Adrenal gland (tissue), 12 donors: ENCODE results near the gene IKZF3. TPM values are rescaled to one million over a fixed set of nuclear protein-coding genes. Genes with fewer than 3 reads are reported as not detected.

Experiments
- DNase-seq, 7 donors: peaks; one replicate each; pipeline ENCODE4 v3.0.0-alpha.2; 2019 to 2020
- H3K27ac ChIP-seq, 5 donors: fragments of 200-600 bp; sonication (generic) in 4 of 5; 1 replicate in 3 of 5; 2 replicates in 2 of 5; pipeline versions ENCODE4 v1.5.1 to v1.8.0; 2016 to 2020; ENCODE audit warnings: mild to moderate bottlenecking in 1 of 5
- H3K27me3 ChIP-seq: fragments of 200-600 bp; 2 replicates; pipeline ENCODE4 v1.8.0; 2021
- H3K36me3 ChIP-seq, 2 donors: fragments of 200-600 bp; replicated peaks in 1 of 2; 1 replicate in 1 of 2; 2 replicates in 1 of 2; pipeline versions ENCODE4 v1.5.1 to v1.8.0; 2018 to 2022
- H3K4me1 ChIP-seq, 2 donors: fragments of 200-600 bp; replicated peaks in 1 of 2; 1 replicate in 1 of 2; 2 replicates in 1 of 2; pipeline versions ENCODE4 v1.5.1 to v1.8.0; 2018 to 2021
- H3K4me3 ChIP-seq, 4 donors: fragments of 200-600 bp; sonication (generic) in 3 of 4; one replicate each; pipeline ENCODE4 v1.5.1; 2016 to 2018
- H3K9me3 ChIP-seq, 3 donors: fragments of 200-600 bp; sonication (generic) in 1 of 3; replicated peaks in 1 of 3; 1 replicate in 2 of 3; 2 replicates in 1 of 3; pipeline versions ENCODE4 v1.5.1 to v1.8.0; 2016 to 2021
- POLR2A ChIP-seq, 2 donors: fragments of 450-650 bp; IDR thresholded peaks; one replicate each; pipeline ENCODE4 v1.6.1; 2017; ENCODE audit warnings: antibody characterized with exemption in 2 of 2, mild to moderate bottlenecking in 2 of 2, moderate library complexity in 1 of 2
- WGBS, 4 donors: extraction: QIAGEN DNeasy Blood & Tissue Kit in 2 of 4; methylation state at CpG; one replicate each; pipeline versions ENCODE4 v1.1.5 to v1.1.7; 2013 to 2017; 5-methylcytosine and 5-hydroxymethylcytosine counted together
- intact Hi-C, 2 donors: fragments of 100-400 bp; cut with DNase I; formaldehyde crosslinking; loops; one replicate each; pipeline versions ENCODE4 v1.14.1 to v1.15.0; 2022 to 2023
- polyA plus RNA-seq, 3 donors: library from polyadenylated mRNA; stranded (reverse); fragments of 200-250 nt in 2 of 3; fragments of 350-450 nt in 1 of 3; fragmentation: Illumina TruSeq in 1 of 3; extraction: RNeasy Lipid Tissue Mini Kit (QIAGEN cat#74804) in 1 of 3; gene quantifications; one replicate each; pipeline ENCODE4 v1.2.3, GENCODE V29; 2013 to 2014
- total RNA-seq, 9 donors: library from RNA; depleted of rRNA in 4 of 9; stranded (reverse); fragments of >200 nt in 4 of 9; fragments of 120-200 nt in 1 of 9; fragmentation: NEBNext Ultra II Directional in 1 of 9; extraction: Animal tissue kit (Norgen Biotek cat#: 25700) in 1 of 9; gene quantifications; one replicate each; pipeline versions ENCODE4 v1.1.0 to v1.2.4, GENCODE V29; 2013 to 2023
- TF ChIP-seq, protein P1 (sequence below), 6 experiments: fragments of 450-650 bp in 4 of 6; fragments of 200-600 bp in 2 of 6; sonication (generic) in 1 of 6; IDR thresholded peaks; 1 replicate in 5 of 6; 2 replicates in 1 of 6; pipeline versions ENCODE4 v1.5.1 to v1.8.0; 2016 to 2021; ENCODE audit warnings: antibody characterized with exemption in 6 of 6, mild to moderate bottlenecking in 2 of 6, moderate library complexity in 1 of 6
- donor health status: healthy with polysubstance abuse.
- donor health status: Bipolar disorder and iron deficiency.
- donor health status: DM: yes; HTN: yes; CAD: no.
- donor health status: DM: no; HTN: no; CAD: no.
- donor health status: DM: no; HTN: no; CAD: no.
- donor health status: DM: yes; HTN: yes; CAD: no.

IKZF3 gene
- total and polyA plus RNA-seq, 12 donors, result 0.06 to 3.6 (median 0.86) TPM

DNA sequence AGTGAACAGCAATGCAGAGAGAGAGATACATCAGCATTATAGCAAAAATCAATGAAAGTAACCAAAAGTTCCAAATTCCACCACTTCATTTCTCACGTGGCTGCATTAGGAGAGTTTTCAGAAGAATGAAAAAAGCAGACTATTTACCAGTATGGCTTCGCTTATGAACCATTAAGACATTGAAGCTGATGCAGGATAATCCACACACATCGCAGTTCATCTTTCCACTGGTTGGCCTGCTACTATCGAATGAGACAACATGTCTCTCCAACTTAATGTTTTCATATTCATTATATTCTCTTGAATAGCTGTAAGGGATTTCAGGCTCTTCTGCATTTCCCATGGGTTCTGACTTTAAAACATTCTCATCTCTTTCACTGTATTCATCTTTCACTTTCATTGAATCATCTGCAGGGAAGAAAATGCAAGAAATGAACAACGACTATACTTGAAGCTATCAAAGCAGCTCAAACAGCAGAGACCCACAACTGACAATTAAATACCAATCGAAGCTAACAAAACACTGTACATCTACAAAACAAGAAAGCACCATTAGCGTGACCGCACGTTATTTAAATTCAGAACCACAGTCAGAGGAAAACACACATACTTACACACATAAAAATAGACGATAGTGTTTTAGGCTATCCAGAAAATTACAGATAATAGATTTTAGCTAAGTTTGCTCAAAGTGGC is 71.4 kb downstream of the IKZF3 start:
- Histone ChIP-seq H3K4me3 (no peak overlapping the region), H3K27ac (no peak overlapping the region), H3K9me3 (no peaks in the 10 kb centered on the region), H3K36me3 (no peaks in the 10 kb centered on the region), H3K27me3 (peaks cover 3% of the 10 kb centered on the region), H3K4me1 (no peaks in the 10 kb centered on the region)
- 77 to 80% (median 79%) methylated on average over 10 of the region's 10 CpGs for WGBS, 4 donors
- intact Hi-C loops, result no loop called here
- no peak for DNase-seq
- no peak for TF ChIP-seq POLR2A (IDR thresholded peaks at IDR 0.05)

DNA sequence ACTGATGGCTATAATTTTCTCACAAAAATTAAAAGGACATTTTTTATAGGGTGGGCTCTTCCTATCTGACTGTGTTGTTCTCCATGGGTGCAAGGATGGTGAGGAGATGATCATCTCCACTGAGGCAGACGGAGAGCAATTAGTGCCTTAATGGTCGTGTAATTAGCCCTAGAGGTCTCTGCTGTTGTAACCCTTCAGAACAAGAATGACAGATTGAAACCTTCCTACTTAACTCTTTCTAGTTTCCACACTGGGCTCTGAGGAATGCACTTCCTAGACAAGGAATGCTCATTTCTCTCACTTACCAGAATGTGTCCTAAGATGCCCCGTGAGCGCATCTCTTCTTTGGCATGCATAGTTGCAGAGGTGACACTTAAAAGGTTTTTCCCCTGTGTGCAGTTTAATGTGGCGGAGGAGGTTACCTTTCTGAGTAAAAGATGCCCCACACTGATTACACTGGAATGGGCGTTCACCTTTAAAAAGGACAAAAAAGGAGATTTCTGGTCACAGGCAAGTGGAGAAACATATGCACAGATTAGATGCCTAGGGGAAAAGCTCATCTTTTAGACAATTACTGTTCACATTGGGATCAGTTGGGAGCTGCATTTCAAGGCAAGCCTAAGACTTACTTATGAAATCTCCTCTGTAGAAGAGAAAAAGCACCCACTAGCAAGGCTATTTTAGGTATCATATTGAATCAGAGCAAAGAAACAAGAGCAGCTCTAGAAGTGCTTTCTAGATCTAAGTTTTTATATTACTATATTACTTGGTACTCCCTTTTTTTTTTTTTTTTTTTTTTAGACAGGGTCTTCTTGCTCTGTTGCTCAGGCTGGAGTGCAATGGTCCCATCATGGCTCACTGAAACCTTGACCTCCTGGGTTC is 72.8 kb downstream of the IKZF3 start:
- Histone ChIP-seq H3K4me1 (no peaks in the 10 kb centered on the region), H3K27ac (no peak overlapping the region), H3K36me3 (no peaks in the 10 kb centered on the region), H3K27me3 (peaks cover 3% of the 10 kb centered on the region), H3K9me3 (no peaks in the 10 kb centered on the region), H3K4me3 (no peak overlapping the region)
- WGBS, 4 donors, result 32 to 49% (median 39%) methylated on average over 6 of the region's 6 CpGs
- no peak for DNase-seq
- TF ChIP-seq, protein P1, sequence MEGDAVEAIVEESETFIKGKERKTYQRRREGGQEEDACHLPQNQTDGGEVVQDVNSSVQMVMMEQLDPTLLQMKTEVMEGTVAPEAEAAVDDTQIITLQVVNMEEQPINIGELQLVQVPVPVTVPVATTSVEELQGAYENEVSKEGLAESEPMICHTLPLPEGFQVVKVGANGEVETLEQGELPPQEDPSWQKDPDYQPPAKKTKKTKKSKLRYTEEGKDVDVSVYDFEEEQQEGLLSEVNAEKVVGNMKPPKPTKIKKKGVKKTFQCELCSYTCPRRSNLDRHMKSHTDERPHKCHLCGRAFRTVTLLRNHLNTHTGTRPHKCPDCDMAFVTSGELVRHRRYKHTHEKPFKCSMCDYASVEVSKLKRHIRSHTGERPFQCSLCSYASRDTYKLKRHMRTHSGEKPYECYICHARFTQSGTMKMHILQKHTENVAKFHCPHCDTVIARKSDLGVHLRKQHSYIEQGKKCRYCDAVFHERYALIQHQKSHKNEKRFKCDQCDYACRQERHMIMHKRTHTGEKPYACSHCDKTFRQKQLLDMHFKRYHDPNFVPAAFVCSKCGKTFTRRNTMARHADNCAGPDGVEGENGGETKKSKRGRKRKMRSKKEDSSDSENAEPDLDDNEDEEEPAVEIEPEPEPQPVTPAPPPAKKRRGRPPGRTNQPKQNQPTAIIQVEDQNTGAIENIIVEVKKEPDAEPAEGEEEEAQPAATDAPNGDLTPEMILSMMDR (IDR thresholded peaks at IDR 0.05), result no peak
- no peak for TF ChIP-seq POLR2A (IDR thresholded peaks at IDR 0.05)
- intact Hi-C loops, result no loop called here

DNA sequence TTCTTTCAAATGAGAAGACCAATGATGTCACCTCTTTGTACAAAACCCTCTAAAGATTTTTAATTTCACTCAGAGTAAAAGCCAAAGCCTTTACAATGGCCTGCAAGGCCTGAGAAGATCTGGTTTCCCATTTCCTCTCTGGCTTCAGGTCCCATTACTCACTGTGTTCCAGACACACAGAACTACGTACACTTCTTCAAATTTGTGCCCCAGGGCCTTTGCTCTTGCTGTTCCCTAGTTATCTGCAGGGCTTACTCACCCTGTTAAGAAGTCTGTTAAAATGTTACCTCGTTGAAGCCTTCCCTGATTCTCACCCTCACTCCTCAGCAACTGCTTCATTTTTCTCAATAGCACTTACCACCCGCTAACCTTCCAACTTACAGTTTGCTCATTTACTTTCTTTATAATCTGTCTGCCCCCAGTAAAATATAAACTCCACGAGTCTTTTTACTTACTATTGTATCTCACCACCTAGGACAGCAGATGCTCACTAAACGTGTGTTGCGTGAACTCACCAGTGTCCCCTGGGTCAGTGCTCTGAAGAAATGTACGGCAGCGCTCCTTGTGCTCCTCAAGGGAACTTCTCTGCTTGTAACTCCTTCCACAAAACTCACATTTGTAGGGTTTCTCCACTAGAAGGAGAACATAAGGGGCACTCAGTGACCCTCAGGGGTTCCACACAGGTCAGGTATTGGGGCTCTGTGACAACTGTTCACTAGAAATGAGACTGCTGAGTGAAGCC is 76.2 kb downstream of the IKZF3 start:
- WGBS, 4 donors, result 78 to 82% (median 80%) methylated on average over 8 of the region's 8 CpGs
- no peak for TF ChIP-seq POLR2A (IDR thresholded peaks at IDR 0.05)
- TF ChIP-seq, protein P1 (IDR thresholded peaks at IDR 0.05), result no peak
- intact Hi-C loops, result no loop called here
- Histone ChIP-seq H3K27ac (no peak overlapping the region), H3K27me3 (peaks cover 3% of the 10 kb centered on the region), H3K4me1 (no peaks in the 10 kb centered on the region), H3K4me3 (no peak overlapping the region), H3K9me3 (no peaks in the 10 kb centered on the region), H3K36me3 (no peaks in the 10 kb centered on the region)
- DNase-seq, result no peak

DNA sequence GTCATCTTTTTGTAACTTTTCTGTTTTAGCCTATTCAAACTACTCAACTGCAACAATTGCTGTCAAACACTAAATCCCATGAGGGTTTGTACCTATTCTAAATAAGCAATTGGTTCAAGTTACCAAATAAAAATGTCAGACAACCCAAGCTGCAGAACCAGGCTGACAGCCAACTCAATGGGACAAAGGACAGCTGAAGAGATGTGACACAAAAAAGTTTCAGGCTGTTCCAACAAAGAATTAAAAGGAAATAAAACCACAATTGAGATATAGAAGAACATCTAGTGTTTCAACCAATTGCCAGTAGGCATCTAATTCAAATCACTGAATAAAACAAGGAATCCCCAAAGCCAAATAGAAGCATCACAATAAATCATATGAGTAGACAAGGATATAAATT is 77.1 kb downstream of the IKZF3 start:
- no peak overlapping the region for H3K4me3 ChIP-seq
- intact Hi-C loops, result no loop called here
- no peaks in the 10 kb centered on the region for H3K9me3 ChIP-seq
- no peak for TF ChIP-seq POLR2A (IDR thresholded peaks at IDR 0.05)
- TF ChIP-seq, protein P1 (IDR thresholded peaks at IDR 0.05), result no peak
- no peaks in the 10 kb centered on the region for H3K4me1 ChIP-seq
- no peaks in the 10 kb centered on the region for H3K36me3 ChIP-seq
- H3K27ac ChIP-seq, result no peak overlapping the region
- peaks cover 7% of the 10 kb centered on the region for H3K27me3 ChIP-seq
- DNase-seq, result no peak
